ENCODE results near the gene PRG2. TPM values are rescaled to one million over a fixed set of nuclear protein-coding genes. Genes with fewer than 3 reads are reported as not detected.

PRG2 gene
- total RNA-seq, 1 experiment from 2014 or later, result 0.57 TPM

DNA sequence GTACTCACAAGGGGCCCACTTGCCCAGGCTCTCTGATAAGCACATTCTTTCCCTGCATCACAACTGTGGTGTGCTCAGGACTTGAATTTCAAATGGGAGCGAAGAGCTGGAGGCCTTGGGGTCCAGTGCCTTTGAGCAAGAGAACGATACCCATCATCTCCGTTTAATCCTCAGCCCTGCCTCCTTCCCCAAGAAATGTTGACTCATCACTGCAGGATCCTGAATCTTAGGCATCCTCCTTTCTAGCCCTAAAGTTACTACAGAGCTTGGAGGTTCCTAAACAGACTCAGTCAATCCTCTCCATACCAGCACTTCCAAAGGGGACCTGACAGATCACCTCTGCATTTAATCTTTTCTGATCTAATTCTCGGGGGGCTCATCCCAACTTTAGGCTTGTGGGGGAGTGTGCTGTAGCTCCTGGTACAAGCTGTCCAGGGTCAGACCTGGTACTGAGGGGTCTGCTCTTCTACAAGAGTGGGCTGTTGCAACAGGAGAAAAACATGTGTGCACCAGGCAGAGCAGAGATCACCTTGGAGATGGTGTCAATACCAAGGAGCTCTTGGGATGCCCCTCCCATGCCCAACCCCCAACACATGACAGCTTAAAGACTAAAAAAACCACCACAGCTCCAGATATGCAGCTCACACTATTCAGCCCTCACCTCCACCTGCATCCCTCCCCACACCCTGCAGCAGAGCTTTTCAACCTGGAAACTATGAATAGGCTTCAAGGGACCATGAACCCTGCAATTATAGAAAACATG, 3.9 kb upstream of the PRG2 start:
- ChIA-PET CTCF (interaction anchor here (0.6 to 3.1 kb wide), 4 partner anchors 18 to 64 kb away, joined by 3 to 10 read pairs (median 5); no protein-coding TSS in a partner anchor), POLR2A (no interaction called here)
- Mint-ChIP-seq H3K4me3 (no peak overlapping the region), H3K36me3 (no peaks in the 10 kb centered on the region), H3K4me1 (no peaks in the 10 kb centered on the region), H3K27ac (no peak overlapping the region), H3K9me3 (no peaks in the 10 kb centered on the region), H3K27me3 (ENCODE audit: low read depth) (peaks cover 19% of the 10 kb centered on the region)
- no peak for ATAC-seq
- DNase-seq (ENCODE audit: low spot score), result no peak
- TF ChIP-seq SMAD4 (CRISPR knock-in tag; IDR thresholded peaks at IDR 0.05) (no peak), ZNF138 (CRISPR knock-in tag; conservative IDR thresholded peaks at IDR 0.05) (no peak), KAT7 (CRISPR knock-in tag; IDR thresholded peaks at IDR 0.05; ENCODE audit: borderline replicate concordance) (no peak), ZMAT4 (CRISPR knock-in tag; IDR thresholded peaks at IDR 0.05) (no peak), ZNF219 (CRISPR knock-in tag; IDR thresholded peaks at IDR 0.05; ENCODE audit: borderline replicate concordance) (no peak), NR2C2 (CRISPR knock-in tag; IDR thresholded peaks at IDR 0.05) (no peak), TEAD1 (CRISPR knock-in tag; IDR thresholded peaks at IDR 0.05) (no peak), ZNF232 (CRISPR knock-in tag; IDR thresholded peaks at IDR 0.05) (no peak), E2F1 (CRISPR knock-in tag; IDR thresholded peaks at IDR 0.05) (no peak), OVOL2 (CRISPR knock-in tag; IDR thresholded peaks at IDR 0.05; ENCODE audit: borderline replicate concordance) (no peak), ELF4 (CRISPR knock-in tag; IDR thresholded peaks at IDR 0.05; ENCODE audit: low read depth) (no peak), CREM (CRISPR knock-in tag; IDR thresholded peaks at IDR 0.05) (no peak), ATF1 (CRISPR knock-in tag; IDR thresholded peaks at IDR 0.05) (no peak), NFYB (CRISPR knock-in tag; conservative IDR thresholded peaks at IDR 0.05; ENCODE audit: low read depth) (no peak), ZNF416 (CRISPR knock-in tag; IDR thresholded peaks at IDR 0.05) (no peak), SP1 (CRISPR knock-in tag; conservative IDR thresholded peaks at IDR 0.05) (no peak), ZBTB21 (CRISPR knock-in tag; IDR thresholded peaks at IDR 0.05; ENCODE audit: borderline replicate concordance) (no peak)
- TF ChIP-seq, protein P1, sequence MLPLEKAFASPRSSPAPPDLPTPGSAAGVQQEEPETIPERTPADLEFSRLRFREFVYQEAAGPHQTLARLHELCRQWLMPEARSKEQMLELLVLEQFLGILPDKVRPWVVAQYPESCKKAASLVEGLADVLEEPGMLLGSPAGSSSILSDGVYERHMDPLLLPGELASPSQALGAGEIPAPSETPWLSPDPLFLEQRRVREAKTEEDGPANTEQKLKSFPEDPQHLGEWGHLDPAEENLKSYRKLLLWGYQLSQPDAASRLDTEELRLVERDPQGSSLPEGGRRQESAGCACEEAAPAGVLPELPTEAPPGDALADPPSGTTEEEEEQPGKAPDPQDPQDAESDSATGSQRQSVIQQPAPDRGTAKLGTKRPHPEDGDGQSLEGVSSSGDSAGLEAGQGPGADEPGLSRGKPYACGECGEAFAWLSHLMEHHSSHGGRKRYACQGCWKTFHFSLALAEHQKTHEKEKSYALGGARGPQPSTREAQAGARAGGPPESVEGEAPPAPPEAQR (CRISPR knock-in tag; IDR thresholded peaks at IDR 0.05), result no peak
- TF ChIP-seq, protein P2, sequence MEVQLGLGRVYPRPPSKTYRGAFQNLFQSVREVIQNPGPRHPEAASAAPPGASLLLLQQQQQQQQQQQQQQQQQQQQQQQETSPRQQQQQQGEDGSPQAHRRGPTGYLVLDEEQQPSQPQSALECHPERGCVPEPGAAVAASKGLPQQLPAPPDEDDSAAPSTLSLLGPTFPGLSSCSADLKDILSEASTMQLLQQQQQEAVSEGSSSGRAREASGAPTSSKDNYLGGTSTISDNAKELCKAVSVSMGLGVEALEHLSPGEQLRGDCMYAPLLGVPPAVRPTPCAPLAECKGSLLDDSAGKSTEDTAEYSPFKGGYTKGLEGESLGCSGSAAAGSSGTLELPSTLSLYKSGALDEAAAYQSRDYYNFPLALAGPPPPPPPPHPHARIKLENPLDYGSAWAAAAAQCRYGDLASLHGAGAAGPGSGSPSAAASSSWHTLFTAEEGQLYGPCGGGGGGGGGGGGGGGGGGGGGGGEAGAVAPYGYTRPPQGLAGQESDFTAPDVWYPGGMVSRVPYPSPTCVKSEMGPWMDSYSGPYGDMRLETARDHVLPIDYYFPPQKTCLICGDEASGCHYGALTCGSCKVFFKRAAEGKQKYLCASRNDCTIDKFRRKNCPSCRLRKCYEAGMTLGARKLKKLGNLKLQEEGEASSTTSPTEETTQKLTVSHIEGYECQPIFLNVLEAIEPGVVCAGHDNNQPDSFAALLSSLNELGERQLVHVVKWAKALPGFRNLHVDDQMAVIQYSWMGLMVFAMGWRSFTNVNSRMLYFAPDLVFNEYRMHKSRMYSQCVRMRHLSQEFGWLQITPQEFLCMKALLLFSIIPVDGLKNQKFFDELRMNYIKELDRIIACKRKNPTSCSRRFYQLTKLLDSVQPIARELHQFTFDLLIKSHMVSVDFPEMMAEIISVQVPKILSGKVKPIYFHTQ (CRISPR knock-in tag; IDR thresholded peaks at IDR 0.05), result no peak

GRCh38 chr11:57392763-57393105, 2.3 kb upstream of the PRG2 start:
- Mint-ChIP-seq H3K27ac (no peak overlapping the region), H3K27me3 (ENCODE audit: low read depth) (peaks cover 21% of the 10 kb centered on the region), H3K4me1 (no peaks in the 10 kb centered on the region), H3K36me3 (no peaks in the 10 kb centered on the region), H3K4me3 (no peak overlapping the region), H3K9me3 (no peaks in the 10 kb centered on the region)
- no peak for DNase-seq (ENCODE audit: low spot score)
- ChIA-PET CTCF (interaction anchor here (1.3 to 3.1 kb wide), 2 partner anchors 66 to 175 kb away, joined by 3 to 10 read pairs; partner anchors contain the start of gene UBE2L6), POLR2A (no interaction called here)
- ATAC-seq, result no peak
- TF ChIP-seq ZNF263 (CRISPR knock-in tag; IDR thresholded peaks at IDR 0.05; ENCODE audit: low read depth), result no peak
- TF ChIP-seq ZNF219 (CRISPR knock-in tag; IDR thresholded peaks at IDR 0.05; ENCODE audit: borderline replicate concordance), result no peak
- no peak for TF ChIP-seq E2F1 (CRISPR knock-in tag; IDR thresholded peaks at IDR 0.05)
- no peak for TF ChIP-seq TEAD1 (CRISPR knock-in tag; IDR thresholded peaks at IDR 0.05)
- no peak for TF ChIP-seq NR1H2 (CRISPR knock-in tag; IDR thresholded peaks at IDR 0.05)
- no peak for TF ChIP-seq PREB (CRISPR knock-in tag; IDR thresholded peaks at IDR 0.05; ENCODE audit: borderline replicate concordance)
- no peak for TF ChIP-seq MYBL2 (CRISPR knock-in tag; IDR thresholded peaks at IDR 0.05)
- TF ChIP-seq ATF3 (CRISPR knock-in tag; conservative IDR thresholded peaks at IDR 0.05), result no peak
- no peak for TF ChIP-seq TP53 (CRISPR knock-in tag; IDR thresholded peaks at IDR 0.05)
- TF ChIP-seq, protein P3, sequence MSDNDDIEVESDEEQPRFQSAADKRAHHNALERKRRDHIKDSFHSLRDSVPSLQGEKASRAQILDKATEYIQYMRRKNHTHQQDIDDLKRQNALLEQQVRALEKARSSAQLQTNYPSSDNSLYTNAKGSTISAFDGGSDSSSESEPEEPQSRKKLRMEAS (CRISPR knock-in tag; IDR thresholded peaks at IDR 0.05), result no peak
- TF ChIP-seq FOXK1 (CRISPR knock-in tag; IDR thresholded peaks at IDR 0.05), result no peak
- TF ChIP-seq ETV6 (CRISPR knock-in tag; IDR thresholded peaks at IDR 0.05), result no peak

Data from WTC11 (cell line).